Measurements from ENCODE around the gene NRG2. TPM values are rescaled to one million over a fixed set of nuclear protein-coding genes. Genes with fewer than 3 reads are reported as not detected.
A peak's percentile ranks its signal among the peaks of the same experiment; 100 is the strongest.

The NRG2 gene
- total and polyA plus RNA-seq, 2 of the 8 experiments (the other 6 are each of a cell fraction or from before 2014, with no cell fraction given): 0.27 to 0.54 TPM

DNA sequence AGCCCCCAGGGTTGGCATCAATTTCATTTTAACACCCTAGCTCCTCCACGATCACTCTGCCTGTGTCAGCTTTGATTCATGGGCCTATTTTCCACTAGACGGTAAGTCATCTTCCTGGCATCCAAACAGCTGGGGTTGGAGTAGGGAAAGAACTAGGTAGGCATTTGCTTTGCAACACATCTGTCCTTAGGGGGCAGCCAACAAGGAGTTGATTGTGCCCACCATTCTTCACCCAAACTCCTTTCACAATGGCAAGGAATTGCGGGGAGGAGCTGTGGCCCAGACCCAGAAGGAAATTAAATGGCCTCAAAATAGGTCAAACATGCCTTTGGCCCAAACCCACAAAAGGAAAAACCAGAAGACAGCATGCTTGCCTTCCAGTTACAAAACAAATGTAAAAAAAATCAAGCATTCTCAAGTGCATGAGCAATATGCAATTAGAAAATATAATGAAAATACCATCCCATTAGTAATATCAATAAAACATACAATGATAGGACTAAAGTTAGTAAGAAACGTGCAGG, 71.8 kb downstream of the NRG2 start:
- ChIA-PET POLR2A (ENCODE audit: partially characterized antibody) (no interaction called here), CTCF (ENCODE audit: partially characterized antibody) (interaction anchor here (0.7 to 14.0 kb wide), 22 partner anchors 11 to 188 kb away, joined by 3 to 276 read pairs (median 5); no protein-coding TSS in a partner anchor)
- Histone ChIP-seq H3K9me3 (ENCODE audit: insufficient read depth in 2 of 2, low read depth in 1 of 2, low read length in 1 of 2) (no peaks in the 10 kb centered on the region), H2AFZ (ENCODE audit: low read length) (no peak overlapping the region), H2BK12ac (ENCODE audit: low read depth, low read length) (no peak overlapping the region), H3K4me3 (ENCODE audit: extremely low read depth in 1 of 4, insufficient read depth in 2 of 4, low read depth in 3 of 4, low read length in 4 of 4) (no peak overlapping the region), H3K4ac (replicated peaks; ENCODE audit: insufficient read length, low read depth, low read length) (no peak overlapping the region), H3K23ac (ENCODE audit: insufficient read length) (no peak overlapping the region), H3K56ac (replicated peaks; ENCODE audit: insufficient read length, low read depth, low read length) (no peak overlapping the region), H2BK20ac (ENCODE audit: low read length) (no peak overlapping the region), H3K18ac (ENCODE audit: extremely low read depth, low read length) (no peak overlapping the region), H2BK120ac (replicated peaks; ENCODE audit: low read depth, low read length) (no peak overlapping the region), H3K23me2 (ENCODE audit: low read depth, low read length) (no peaks in the 10 kb centered on the region), H3K79me1 (ENCODE audit: low read depth, low read length) (no peaks in the 10 kb centered on the region), H4K5ac (ENCODE audit: insufficient read length, low read depth, low read length) (no peak overlapping the region), H4K20me1 (replicated peaks in 1 of 2; ENCODE audit: control insufficient read depth in 1 of 2, insufficient read depth in 2 of 2, low read length in 2 of 2) (peaks cover 0 to 2% of the 10 kb centered on the region in 2 experiments), H2BK15ac (ENCODE audit: low read length) (no peak overlapping the region), H3K9ac (replicated peaks in 1 of 4; ENCODE audit: extremely low read depth in 1 of 4, low read depth in 3 of 4, low read length in 3 of 4) (no peak overlapping the region), H3K27me3 (replicated peaks in 1 of 4; ENCODE audit: control insufficient read depth in 3 of 4, extremely low read depth in 1 of 4, insufficient read depth in 3 of 4, low read length in 3 of 4) (no peaks in the 10 kb centered on the region; a peak in 1 of 7 replicates), H3K36me3 (ENCODE audit: control insufficient read depth in 2 of 4, insufficient read depth in 4 of 4, low read length in 3 of 4) (no peaks in the 10 kb centered on the region), H3K4me2 (ENCODE audit: insufficient read depth in 1 of 2, low read depth in 2 of 2, low read length in 2 of 2) (no peak overlapping the region), H4K91ac (replicated peaks; ENCODE audit: insufficient read length, low read length) (no peak overlapping the region), H4K8ac (ENCODE audit: extremely low read depth, insufficient read depth, low read length) (no peak overlapping the region), H3K27ac (ENCODE audit: low read depth, low read length) (no peak overlapping the region), H3K79me2 (ENCODE audit: control insufficient read depth in 1 of 2, insufficient read depth in 2 of 2, low read length in 2 of 2) (no peaks in the 10 kb centered on the region), H2AK5ac (ENCODE audit: low read depth, low read length) (no peak overlapping the region), H3K14ac (ENCODE audit: insufficient read length) (no peak overlapping the region), H3K4me1 (replicated peaks in 1 of 4; ENCODE audit: control insufficient read depth in 3 of 4, insufficient read depth in 4 of 4, low read length in 3 of 4) (no peaks in the 10 kb centered on the region), H2BK5ac (ENCODE audit: low read depth, low read length) (no peak overlapping the region)
- peak in 1 of 2 experiments; percentile 4 for DNase-seq (ENCODE audit: low read depth in 1 of 2, low spot score in 2 of 2)
- WGBS, 2 experiments (ENCODE audit: extremely low coverage in 1 of 2, insufficient coverage in 1 of 2, insufficient read length in 1 of 2, insufficient replicate concordance in 2 of 2, low coverage in 1 of 2, low lambda C conversion rate in 2 of 2, missing lambda C conversion rate in 1 of 2): 88% methylated on average over 4 of the region's 4 CpGs; no CpG with 5 or more reads in 1 of the 2 experiments
- FAIRE-seq: no peak

Data from H1 (cell line).